Upper lobe of left lung (tissue), 4 donors: ENCODE data around the gene CPLX1.

Source experiments
- EP300 ChIP-seq, 4 donors: sonication (generic); formaldehyde crosslinking; IDR thresholded peaks; one replicate each; pipeline ENCODE4 v1.5.1; 2017; ENCODE audit warnings: antibody characterized with exemption in 4 of 4, control low read depth in 2 of 4
- POLR2AphosphoS5 ChIP-seq, 2 donors: sonication (generic); formaldehyde crosslinking; IDR thresholded peaks; one replicate each; pipeline ENCODE4 v1.5.1; 2017; ENCODE audit warnings: antibody characterized with exemption in 2 of 2
- TF ChIP-seq, protein P1 (sequence below), 6 experiments: fragments of 450-650 bp in 4 of 6; fragments of 200-600 bp in 2 of 6; sonication (generic) in 2 of 6; IDR thresholded peaks; one replicate each; pipeline ENCODE4 v1.5.1; 2016 to 2019; ENCODE audit warnings: antibody characterized with exemption in 6 of 6

DNA sequence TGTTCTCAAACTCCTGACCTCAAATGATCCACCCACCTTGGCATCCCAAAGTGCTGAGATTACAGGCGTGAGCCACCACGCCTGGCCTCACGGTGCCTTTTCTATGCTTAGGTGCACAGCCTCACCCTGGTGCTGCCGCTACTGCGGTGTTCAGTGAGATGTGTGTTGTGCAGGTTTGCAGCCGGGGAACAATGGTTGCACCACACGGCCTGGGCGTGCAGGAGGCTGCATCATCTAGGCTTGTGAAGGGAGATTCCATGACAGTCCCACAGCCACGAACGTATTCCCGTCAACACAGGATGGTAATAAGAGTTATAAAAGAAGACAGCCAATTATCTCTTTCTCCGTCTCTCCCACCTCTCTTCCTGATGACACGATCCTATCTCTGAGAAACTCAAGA lies 22.0 kb downstream of the CPLX1 start:
- TF ChIP-seq POLR2AphosphoS5 (IDR thresholded peaks at IDR 0.05) (no peak), EP300 (IDR thresholded peaks at IDR 0.05) (no peak)
- TF ChIP-seq, protein P1, sequence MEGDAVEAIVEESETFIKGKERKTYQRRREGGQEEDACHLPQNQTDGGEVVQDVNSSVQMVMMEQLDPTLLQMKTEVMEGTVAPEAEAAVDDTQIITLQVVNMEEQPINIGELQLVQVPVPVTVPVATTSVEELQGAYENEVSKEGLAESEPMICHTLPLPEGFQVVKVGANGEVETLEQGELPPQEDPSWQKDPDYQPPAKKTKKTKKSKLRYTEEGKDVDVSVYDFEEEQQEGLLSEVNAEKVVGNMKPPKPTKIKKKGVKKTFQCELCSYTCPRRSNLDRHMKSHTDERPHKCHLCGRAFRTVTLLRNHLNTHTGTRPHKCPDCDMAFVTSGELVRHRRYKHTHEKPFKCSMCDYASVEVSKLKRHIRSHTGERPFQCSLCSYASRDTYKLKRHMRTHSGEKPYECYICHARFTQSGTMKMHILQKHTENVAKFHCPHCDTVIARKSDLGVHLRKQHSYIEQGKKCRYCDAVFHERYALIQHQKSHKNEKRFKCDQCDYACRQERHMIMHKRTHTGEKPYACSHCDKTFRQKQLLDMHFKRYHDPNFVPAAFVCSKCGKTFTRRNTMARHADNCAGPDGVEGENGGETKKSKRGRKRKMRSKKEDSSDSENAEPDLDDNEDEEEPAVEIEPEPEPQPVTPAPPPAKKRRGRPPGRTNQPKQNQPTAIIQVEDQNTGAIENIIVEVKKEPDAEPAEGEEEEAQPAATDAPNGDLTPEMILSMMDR (IDR thresholded peaks at IDR 0.05), result no peak
